Activated gamma-delta T cell treated with anti-CD3 and anti-CD28 coated beads, Interleukin-2, amount 50 U/mL, for 16 hours (primary cell): ENCODE measurements around the gene PSAP.

Source experiments
- DNase-seq: peaks from one replicate; pipeline ENCODE4 v3.0.0-alpha.2; 2020; ENCODE audit warnings: low read depth

PSAP gene

GRCh38 chr10:71844695-71845094 lies 6.4 kb downstream of the PSAP start:
- no peak for DNase-seq

- DNase-seq: no peak
Measured at GRCh38 chr10:71844084-71844483, 7.0 kb downstream of the PSAP start.

- no peak for DNase-seq
Measured at GRCh38 chr10:71842856-71843686, 8.0 kb downstream of the PSAP start.

- DNase-seq: no peak
Measured at GRCh38 chr10:71842422-71842821, 8.6 kb downstream of the PSAP start.

GRCh38 chr10:71840958-71841335 lies 10.1 kb downstream of the PSAP start:
- DNase-seq: no peak

- DNase-seq: no peak
Measured at GRCh38 chr10:71840177-71840957, 10.7 kb downstream of the PSAP start.

GRCh38 chr10:71838264-71839211 lies 12.5 kb downstream of the PSAP start:
- DNase-seq: no peak

GRCh38 chr10:71837098-71837827 lies 13.8 kb downstream of the PSAP start:
- DNase-seq: no peak

- no peak for DNase-seq
Measured at GRCh38 chr10:71836596-71836974, 14.5 kb downstream of the PSAP start.

- DNase-seq: no peak
Measured at GRCh38 chr10:71835671-71836595, 15.1 kb downstream of the PSAP start.

GRCh38 chr10:71834343-71834674 lies 16.7 kb downstream of the PSAP start:
- DNase-seq: no peak

- DNase-seq: no peak
Measured at GRCh38 chr10:71833451-71834342, 17.4 kb downstream of the PSAP start.

- DNase-seq: no peak
Measured at GRCh38 chr10:71832967-71833366, 18.1 kb downstream of the PSAP start.

- no peak for DNase-seq
Measured at GRCh38 chr10:71831646-71832552, 19.2 kb downstream of the PSAP start.

- DNase-seq: no peak
Measured at GRCh38 chr10:71830726-71831125, 20.3 kb downstream of the PSAP start.

- DNase-seq: no peak
Measured at GRCh38 chr10:71829896-71830295, 21.2 kb downstream of the PSAP start.

- DNase-seq: no peak
Measured at GRCh38 chr10:71829171-71829570, 21.9 kb downstream of the PSAP start.

GRCh38 chr10:71828702-71829101 lies 22.3 kb downstream of the PSAP start:
- DNase-seq: no peak

GRCh38 chr10:71827852-71828251 lies 23.2 kb downstream of the PSAP start:
- DNase-seq: no peak
